Measurements from ENCODE around the gene COMMD3.
A peak's percentile ranks its signal among the peaks of the same experiment; 100 is the strongest.

Gene COMMD3

GRCh38 chr10:22320591-22321155, 4.5 kb downstream of the COMMD3 start, which contains the start of gene BMI1:
TSS of gene BMI1 (plus strand) at chr10:22321099. CDS start at chr10:22326450, 5,351 bp downstream.
- peak; percentile 55 for DNase-seq

- DNase-seq: peak; percentile 52
Observed at GRCh38 chr10:22321156-22321923, 5.2 kb downstream of the COMMD3 start.

- no peak for DNase-seq
Observed at GRCh38 chr10:22321924-22322640, 5.9 kb downstream of the COMMD3 start.

GRCh38 chr10:22322641-22323160, 6.5 kb downstream of the COMMD3 start:
- no peak for DNase-seq

GRCh38 chr10:22323538-22324305, 7.5 kb downstream of the COMMD3 start:
- DNase-seq: no peak

- no peak for DNase-seq
Observed at GRCh38 chr10:22324413-22324812, 8.2 kb downstream of the COMMD3 start.

GRCh38 chr10:22324893-22325271, 8.7 kb downstream of the COMMD3 start:
- no peak for DNase-seq

- peak; percentile 69 for DNase-seq
Observed at GRCh38 chr10:22325272-22326144, 9.3 kb downstream of the COMMD3 start.

GRCh38 chr10:22326145-22326702, 10.0 kb downstream of the COMMD3 start:
- no peak for DNase-seq

GRCh38 chr10:22329150-22329549, 13.0 kb downstream of the COMMD3 start:
- DNase-seq: no peak

- DNase-seq: no peak
Observed at GRCh38 chr10:22332116-22332692, 16.0 kb downstream of the COMMD3 start.

GRCh38 chr10:22333167-22333974, 17.2 kb downstream of the COMMD3 start:
- DNase-seq: no peak

- no peak for DNase-seq
Observed at GRCh38 chr10:22333975-22334282, 17.7 kb downstream of the COMMD3 start.

- DNase-seq: no peak
Observed at GRCh38 chr10:22334414-22335172, 18.4 kb downstream of the COMMD3 start.

- DNase-seq: no peak
Observed at GRCh38 chr10:22335173-22335933, 19.2 kb downstream of the COMMD3 start.

GRCh38 chr10:22338185-22338900, 22.2 kb downstream of the COMMD3 start:
- no peak for DNase-seq

- DNase-seq: no peak
Observed at GRCh38 chr10:22338931-22339330, 22.7 kb downstream of the COMMD3 start.

GRCh38 chr10:22339761-22340328, 23.7 kb downstream of the COMMD3 start:
- DNase-seq: no peak

Data from NCI-H1092 treated with DMSO at 0.1 percent for 48 hours (cell line).